GM23248 (cell line): ENCODE data around the gene ZNF467.

Experiments
- EZH2 ChIP-seq: fragments of 200-600 bp; sonication (generic); IDR thresholded peaks from 2 replicates; pipeline ENCODE4 v1.6.1; 2018; ENCODE audit warnings: antibody characterized with exemption, mild to moderate bottlenecking; ENCODE audit not compliant: insufficient read depth, poor library complexity, severe bottlenecking
- EZH2phosphoT487 ChIP-seq: fragments of 200-600 bp; sonication (generic); IDR thresholded peaks from 2 replicates; pipeline ENCODE4 v1.6.1; 2018; ENCODE audit warnings: antibody characterized with exemption, moderate library complexity, mild to moderate bottlenecking, low read depth; ENCODE audit not compliant: insufficient read depth

DNA sequence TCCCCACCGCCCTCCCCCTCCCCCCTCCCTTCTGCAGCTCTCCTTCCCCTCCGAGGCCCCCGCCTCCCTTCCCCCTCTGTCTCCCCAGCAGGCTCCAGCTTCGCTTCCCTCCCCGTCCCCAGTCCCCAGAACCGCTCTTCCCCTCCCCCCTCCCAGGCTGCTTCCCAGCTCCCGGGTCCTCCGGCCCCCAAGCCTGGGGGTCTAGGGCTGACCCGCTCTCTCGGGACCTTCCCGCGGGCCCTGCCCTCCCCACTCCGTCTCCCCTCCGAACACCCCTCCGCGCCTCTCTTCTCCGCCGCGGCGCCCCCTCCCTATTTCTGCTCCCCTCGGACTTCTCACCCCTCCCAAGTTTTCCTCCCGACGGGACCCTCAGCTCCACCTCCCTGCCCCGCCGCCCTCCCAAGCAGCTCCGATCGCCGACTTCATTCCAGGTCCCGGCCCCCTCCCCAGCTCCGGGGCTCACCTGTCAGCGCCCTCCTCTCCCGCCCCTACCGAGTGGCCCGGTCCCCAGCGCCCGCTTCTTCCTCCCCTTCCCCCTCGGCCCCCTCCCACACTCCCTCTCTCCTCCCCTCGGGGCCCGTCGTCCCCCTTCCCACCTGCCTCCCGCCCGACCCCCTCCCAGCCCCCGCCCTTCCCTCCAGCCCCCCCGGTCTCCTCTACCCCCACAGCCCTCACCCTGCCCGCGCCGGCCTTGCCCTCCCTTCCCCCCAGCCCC is 990 bp downstream of the ZNF467 start:
- TF ChIP-seq EZH2 (no peak), EZH2phosphoT487 (no peak)
